Stimulated activated CD4-positive, alpha-beta T cell treated with anti-CD3 and anti-CD28 coated beads, Interleukin-2, amount 100 ng/mL, for 48 hours (primary cell): Measurements from ENCODE around the gene CREBL2.
"Not testable (repeated sequence)": the region's sequence is repeated elsewhere in the genome, so short reads cannot be mapped to it uniquely, and the experiment has no call there.

ENCODE experiments used
- DNase-seq, 2 donors: peaks; one replicate each; pipeline ENCODE4 v3.0.0-alpha.2; 2020

Gene CREBL2

DNA sequence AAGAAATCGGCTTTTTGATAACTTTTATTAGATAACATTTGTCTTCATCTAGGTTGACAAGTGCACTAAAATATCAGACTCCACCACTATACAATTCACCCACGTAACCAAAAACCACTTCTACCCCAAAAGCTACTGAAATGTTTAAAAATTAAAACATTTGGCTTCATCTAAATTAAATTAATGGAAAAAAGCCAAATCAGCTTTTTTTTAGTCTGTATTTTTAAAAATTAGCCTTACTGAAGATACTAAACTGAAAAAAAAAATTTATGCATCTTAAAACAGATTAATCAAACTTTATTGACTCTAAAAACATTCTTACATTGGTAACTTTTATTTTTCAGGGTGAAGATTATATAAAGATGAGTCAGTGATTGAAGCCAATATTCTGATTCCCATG is 30.0 kb downstream of the CREBL2 start:
- no peak for DNase-seq

DNA sequence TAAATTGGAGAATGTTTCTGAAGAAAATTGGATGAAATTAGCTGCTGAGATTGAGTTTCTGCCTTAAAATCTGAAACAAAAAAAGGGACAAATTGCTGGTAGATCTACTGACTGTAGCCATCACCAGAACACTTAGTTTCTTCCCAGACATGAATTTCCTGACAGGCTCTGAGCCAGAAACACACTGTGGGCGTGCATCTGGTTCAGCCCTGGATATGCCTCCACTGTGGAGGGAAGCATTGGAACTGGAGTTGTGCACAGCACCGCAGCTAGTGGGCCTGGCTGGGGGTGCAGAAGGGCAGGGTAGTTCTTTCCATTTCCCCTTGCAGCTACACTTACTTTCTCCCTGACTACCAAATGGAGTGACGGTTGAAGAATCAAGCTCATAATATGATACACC is 31.2 kb downstream of the CREBL2 start:
- DNase-seq, result no peak

DNA sequence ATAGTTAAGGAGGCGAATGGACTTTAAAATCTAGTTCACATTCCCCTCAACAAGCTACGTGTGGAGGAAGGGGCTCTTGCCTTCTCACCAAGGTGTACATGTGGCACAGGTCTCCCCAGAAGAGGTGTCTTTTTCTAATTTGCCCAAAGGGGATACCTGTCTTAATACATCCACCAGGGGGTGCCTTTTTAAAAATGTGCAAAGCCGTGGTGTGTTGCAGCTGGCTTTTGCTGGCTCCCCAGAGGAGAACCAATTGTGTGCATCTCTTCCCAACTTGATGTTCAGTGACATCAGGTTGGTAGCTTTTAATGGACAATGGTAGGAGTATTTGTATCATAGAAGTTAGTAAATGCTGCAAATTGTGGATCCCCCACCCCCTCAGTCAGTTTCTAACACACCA is 33.8 kb downstream of the CREBL2 start:
- peak in 1 of 2 donors; percentile 19 for DNase-seq

DNA sequence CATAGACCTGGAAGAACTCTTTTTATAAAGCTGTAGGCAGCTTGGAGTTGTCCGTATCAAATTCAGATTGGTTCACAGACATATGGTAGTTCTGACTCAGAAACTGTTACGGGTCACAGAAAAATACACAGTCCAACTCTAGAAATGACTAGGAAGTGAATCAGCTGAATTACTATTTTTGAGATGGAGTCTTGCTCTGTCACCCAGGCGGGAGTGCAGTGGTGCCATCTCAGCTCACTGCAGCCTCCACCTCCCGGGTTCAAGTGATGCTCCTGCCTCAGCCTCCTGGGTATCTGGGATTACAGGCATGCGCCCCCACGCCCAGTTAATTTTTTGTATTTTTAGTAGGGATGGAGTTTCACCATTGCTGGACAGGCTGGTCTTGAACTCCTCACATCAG is 34.3 kb downstream of the CREBL2 start:
- DNase-seq, result not testable (repeated sequence)

DNA sequence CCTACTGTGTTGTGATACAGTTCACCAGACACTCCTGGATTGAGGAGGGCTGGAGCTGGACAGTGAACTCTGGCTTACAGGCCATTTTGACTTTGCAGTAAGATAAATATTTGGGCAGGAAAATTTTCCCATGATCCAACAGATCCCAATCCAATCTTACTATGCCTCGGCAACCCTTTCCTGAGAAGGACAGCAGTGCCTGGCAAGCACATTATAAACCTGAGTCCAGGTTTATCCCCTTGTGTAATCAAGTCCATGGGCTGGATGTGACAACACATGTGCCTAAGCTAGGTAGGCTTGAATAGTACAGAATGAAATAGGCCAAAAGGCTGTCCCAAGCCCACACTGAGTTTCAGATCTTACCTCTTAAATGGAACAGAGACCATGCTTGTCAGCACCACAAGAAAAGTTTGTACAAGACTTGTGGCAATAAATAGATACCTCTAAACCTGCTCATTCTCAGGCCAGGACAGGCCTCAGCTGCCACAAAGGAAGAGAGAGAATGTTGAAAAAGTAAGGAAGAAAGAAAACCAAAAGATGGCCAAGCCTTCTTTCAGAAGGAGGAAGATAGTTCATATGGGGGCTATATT is 34.9 kb downstream of the CREBL2 start:
- no peak for DNase-seq

DNA sequence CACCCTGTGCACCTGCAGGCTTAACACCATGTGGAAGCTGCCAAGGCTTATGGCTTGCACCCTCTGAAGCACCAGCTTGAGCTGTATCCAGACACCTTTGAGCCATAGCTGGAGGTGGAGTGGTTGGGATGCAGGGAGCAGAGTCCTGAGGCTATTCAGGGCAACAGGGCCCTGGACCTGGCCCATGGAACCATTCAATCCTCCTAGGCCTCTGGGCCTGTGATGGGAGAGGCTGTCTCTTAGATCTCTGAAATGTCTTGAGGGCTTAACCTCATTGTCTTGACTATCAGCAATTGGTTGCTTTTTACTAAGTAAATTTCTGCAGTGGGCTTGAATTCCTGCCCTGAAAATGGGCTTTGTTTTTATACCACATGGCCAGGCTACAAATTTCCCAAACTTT is 36.6 kb downstream of the CREBL2 start:
- no peak for DNase-seq

DNA sequence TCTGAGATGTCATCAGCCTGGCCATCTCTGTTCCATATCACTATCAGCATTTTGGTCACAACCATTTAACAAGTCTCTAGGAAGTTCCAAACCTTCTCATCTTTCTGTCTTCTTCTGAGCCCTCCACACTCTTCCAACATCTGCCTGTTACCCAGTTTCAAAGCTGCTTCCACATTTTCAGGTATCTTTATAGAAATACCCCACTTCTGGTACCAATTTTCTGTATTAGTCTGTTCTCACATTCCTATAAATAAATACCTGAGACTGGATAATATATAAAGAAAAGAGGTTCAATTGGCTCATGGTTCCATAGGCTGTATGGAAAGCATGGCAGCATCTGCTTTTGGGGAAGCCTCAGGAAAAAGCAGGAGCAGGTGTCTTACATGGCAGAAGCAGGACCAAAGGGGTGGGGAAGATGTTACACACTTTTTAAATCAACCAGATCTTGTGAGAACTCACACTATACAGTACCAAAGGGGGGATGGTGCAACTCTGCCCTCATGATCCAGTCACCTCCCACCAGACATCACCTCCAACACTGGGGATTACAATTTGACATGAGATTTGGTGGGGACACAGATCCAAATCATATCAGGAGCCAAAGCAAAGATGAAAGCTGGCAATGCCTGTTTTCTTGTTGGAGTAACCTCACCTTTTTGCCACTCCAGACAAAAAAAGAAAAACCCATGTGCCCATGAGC is 37.4 kb downstream of the CREBL2 start:
- no peak for DNase-seq

DNA sequence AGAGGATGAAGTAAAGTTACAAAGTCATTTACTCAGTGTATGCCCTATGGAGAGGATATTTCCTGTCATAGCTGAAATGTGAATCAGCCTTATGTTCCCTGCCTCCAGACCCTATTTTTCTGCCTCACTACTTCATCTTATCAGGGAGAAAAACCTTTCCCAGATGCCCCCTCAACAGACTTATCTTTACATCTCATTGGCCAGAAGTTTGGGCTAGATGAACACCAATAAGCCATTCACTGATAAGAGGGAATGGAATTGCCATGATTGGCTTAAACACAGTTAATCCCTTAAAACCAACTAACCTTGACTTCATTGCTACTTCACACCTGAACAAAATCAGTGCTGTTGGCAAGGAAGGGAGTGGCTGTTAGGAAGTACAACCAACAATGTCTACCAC is 40.1 kb downstream of the CREBL2 start:
- no peak for DNase-seq

DNA sequence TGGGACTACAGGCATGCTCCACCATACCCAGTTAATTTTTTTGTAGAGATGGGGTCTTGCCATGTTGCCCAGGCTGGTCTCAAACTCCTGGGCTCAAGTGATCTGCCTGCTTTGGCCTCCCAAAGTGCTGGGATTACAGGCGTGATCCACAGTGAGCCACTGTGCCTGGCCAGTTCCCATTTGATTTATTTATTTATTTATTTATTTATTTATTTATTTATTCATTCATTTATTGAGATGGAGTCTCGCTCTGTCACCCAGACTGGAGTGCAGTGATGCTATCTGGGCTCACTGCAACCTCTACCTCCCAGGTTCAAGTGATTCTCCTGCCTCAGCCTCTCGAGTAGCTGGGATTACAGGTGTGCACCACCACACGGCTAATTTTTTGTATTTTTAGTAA is 41.0 kb downstream of the CREBL2 start:
- DNase-seq, result not testable (repeated sequence)

DNA sequence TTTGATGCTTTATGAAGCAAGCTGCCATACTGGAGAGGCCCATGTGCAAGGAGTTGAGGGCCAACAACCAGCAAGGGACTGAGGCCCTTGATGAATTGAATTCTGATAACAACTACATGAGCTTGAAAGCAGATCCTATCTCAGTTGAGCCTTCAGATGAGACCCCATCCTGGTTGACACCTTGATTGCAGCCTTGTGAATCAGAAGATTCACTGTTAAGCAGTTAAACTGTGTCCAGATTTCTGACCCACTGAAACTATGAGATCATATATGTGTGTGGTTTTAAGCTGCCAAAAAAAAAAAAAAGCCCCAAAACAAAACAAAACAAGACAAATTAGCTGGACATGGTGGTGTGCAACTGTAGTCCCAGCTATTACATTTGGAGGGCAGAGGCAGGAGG is 42.2 kb downstream of the CREBL2 start:
- no peak for DNase-seq

DNA sequence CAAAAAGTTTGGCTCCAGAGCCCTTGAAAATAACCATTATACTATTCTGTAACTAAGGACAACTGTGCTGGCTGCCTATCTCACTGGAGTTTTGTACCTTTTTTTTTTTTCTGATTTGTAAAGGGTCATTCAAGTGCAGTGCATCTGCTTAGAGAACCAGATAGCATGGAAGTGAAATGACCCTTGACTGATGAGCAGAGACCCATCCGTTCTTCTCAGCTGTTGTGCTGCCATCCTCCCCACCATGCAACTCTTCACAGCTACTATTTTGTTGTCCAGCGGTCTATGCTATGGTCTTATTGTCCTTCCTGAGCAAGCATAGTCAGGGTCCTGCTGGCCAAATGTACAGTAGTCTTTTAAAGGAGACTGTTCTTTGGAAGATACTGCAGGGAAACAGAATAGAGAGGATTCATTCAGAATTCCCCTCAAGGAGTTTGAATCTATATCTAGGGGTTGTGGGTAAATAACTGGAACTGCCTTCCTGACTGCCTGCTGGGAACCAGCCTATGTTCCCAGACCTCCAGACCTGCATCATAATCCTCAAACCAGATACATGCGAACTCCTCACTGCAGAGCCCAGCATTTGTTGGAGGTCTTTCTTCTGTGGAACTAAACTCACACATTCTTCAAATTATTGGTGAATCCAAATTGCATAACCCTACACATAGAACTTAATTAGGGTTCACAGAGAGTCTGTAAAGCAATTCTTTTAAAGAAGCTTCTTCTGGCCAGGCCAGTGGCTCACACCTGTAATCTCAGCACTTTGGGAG is 43.2 kb downstream of the CREBL2 start:
- DNase-seq, result no peak

DNA sequence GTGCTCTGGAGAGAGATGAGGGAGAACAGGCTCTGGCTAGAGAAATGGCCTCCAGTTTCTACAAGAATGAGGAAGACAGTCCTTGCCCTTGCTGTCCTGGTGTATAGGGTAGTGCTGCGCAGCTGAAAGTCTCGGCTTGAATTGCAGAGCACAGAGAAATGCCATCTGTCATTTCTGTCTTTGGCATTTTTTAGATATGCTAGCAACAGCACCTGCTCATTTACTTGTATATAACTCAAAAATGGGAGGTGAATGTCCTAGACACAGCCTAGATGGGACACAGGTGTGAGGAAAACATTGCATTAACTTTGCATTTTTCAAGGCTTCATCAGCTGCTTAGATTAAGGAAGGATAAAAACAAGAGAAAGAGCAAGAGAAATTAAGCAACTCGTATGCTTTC is 48.5 kb downstream of the CREBL2 start:
- DNase-seq, result no peak

DNA sequence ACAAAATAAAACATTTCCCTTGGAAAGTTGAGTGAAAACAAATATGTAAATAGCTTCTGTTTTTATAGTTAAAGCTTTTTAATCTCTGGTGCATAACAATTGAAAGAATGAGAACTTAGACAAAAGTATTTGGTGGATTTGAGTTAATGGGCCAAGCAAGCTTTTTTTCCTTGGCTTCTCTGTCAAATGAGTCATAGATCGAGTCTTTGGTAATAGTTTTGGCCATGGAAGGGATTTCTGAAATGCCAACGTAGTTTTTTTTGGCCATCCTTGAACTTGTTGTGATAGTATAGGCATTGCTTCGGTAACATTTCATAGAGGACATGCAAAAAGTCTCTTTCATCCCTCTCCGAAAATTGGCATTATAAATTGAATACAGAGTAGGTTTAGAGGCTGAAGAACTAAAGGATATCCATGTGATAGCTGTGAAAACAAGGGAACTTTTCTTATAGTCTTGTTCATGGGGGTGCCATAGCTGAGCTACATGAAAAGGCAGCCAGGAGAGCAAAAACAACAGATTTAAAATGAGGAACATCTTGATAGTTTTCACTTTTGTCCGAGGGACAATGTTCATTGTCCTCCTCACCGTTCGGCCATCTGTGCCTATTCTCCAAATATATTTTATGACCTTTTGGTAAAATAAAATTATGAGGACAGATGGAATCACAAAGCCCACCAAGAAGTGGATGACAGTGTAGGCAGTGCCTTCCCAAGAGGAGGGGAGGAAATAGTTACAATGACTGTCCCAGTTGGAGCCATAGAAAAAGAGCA is 49.6 kb downstream of the CREBL2 start:
- DNase-seq, result no peak

DNA sequence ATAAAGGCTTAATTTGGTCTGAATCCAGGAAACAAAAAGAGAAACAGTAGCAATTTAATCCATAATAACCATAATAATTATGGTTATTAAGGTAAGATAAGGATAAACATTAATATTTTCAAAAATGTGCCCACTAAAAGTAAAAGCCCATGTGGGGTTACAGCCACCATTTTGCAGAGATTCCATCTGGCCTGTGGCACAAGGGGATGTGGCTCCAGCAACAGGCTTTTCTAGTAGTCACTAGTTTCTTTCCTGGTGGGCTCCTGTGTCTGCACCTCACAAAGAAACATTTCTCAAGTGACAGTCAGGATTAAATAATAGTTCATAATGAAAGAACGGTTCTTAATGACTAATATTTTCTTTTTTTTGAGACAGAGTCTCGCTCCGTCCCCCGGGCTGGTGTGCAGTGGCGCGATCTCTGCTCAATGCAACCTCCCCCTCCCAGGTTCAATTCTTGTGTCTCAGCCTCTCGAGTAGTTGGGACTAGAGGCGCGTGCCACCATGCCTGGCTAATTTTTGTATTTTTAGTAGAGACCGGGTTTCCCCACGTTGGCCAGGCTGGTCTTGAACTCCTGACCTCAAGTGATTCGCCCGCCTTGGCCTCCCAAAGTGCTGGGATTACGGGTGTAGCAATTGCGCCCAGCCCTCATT is 52.1 kb downstream of the CREBL2 start:
- DNase-seq, result no peak

DNA sequence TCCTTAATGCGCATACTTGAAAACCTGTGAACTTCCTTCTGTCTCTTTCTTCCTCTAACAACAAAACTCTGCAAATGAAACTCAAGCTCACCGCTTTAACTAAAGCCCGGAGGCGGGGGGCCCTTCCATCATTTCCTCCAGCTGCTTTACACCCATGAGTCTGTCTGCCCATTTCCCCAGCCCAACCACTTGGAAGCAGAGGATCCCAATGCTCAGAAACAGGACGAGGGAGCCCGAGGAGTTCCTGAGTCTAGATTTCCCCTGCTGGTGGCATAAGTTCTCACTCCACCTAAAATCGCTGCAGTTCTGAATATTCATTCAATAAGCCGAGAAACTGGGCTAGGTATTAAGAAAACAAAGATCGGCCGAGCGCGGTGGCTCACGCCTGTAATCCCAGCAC is 53.5 kb downstream of the CREBL2 start:
- no peak for DNase-seq

DNA sequence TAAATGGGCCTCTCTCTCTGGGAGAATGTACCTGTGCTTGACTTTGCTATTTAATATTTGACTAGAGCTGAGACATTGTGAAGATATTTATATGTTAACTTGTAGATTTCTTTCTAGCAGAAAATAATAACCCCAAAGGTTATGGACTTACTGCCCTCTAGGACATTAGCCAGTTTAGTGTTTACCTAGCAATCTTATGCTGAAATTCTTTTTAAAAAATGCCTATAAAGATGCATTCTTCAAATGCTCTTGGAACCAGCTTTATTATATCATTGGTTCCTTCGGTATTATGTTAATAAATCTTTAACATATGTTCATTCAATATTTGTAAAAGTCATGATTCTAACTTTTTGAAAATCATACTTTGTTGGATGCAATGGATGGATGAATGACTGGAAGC is 56.3 kb downstream of the CREBL2 start:
- no peak for DNase-seq

DNA sequence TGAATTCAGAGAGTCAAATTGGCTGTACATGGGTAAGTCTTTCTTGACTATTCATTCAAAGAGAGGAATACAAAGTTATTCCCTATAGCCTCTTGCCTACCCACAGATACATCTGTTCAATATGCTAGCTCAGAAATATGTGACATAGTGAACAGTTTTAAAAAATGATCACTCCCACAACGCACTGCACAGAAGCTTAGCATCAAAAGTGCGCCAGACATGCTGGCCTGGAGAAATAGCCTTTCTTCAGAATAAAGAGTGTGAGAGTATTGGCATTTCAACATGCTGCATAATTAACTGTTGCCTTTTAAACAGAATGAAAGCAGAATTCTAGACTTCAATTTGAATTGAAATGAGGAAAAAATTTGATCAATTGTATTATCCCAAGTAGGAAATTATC is 57.3 kb downstream of the CREBL2 start:
- DNase-seq, result no peak

DNA sequence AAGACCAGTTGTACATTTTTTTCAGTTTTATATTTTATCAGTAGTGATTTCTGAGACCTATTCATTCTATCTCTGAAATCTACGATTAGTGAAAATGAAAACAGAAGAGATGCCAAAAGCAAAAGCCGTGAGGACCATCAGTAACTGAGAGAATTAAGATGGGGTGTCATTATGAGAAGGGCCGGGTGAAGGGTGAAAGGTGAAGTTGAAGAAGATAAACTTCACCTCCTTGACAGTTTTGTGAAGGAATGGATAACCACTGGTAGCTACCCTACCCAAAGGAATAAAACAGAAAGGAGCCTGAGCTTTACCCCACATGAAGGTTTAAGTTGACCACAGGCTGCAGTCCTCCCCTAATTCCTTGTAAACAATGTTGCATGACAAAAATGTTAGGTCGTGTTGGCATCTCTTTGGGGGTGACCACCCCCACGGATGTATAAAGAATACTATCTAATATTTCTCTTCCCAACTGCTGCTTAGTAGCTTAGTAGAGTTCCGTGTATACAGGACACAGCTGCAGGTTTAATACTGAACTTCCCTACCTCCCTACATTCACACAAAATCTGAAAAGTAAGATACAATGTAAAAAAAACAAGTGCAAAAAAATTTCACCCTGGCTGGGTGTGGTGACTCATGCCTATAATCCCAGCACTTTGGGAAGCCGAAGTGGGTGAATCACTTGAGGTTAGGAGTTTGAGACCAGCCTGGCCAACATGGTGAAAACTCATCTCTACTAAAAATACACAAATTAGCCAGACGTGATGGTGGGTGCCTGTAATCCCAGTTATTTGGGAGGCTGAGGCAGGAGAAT is 60.4 kb downstream of the CREBL2 start:
- DNase-seq, result no peak

DNA sequence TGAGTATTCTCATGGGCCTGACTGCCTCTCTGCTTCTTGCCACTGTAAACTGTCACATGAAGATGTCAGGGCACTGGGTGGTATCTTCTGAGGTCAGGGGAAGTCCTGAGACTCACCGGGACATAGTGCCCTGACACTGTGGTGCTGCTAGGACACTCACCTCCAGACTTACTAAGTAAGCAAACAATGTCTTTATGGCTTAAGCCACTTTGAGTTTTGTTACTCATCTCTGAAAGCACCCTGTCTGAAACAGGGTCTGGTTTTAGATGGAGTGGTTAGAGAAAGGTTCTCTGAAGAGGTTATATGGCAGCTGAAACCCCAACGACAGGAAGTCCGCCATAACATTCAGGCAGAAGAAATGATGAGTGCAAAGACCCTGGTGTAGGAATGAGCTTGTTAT is 61.6 kb downstream of the CREBL2 start:
- no peak for DNase-seq

DNA sequence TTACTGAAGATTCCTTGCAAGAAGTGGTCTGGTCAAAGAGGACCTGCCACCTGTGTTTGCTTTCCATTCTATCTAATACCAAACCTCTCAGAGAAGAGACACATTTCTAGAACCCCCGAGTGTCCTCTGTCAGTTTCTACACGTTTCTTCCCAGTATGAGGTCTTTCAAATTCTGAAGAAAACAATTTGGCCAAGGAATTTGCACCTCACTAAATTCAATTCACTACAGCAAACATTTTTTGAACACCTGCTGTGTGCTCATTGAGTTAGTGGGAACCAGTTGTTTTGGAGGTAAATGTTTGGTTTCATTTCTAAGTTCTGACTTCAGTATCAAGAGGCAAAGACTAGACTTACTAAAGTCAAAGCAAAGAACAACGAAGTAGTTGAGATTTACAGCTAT is 64.9 kb downstream of the CREBL2 start:
- DNase-seq, result no peak

DNA sequence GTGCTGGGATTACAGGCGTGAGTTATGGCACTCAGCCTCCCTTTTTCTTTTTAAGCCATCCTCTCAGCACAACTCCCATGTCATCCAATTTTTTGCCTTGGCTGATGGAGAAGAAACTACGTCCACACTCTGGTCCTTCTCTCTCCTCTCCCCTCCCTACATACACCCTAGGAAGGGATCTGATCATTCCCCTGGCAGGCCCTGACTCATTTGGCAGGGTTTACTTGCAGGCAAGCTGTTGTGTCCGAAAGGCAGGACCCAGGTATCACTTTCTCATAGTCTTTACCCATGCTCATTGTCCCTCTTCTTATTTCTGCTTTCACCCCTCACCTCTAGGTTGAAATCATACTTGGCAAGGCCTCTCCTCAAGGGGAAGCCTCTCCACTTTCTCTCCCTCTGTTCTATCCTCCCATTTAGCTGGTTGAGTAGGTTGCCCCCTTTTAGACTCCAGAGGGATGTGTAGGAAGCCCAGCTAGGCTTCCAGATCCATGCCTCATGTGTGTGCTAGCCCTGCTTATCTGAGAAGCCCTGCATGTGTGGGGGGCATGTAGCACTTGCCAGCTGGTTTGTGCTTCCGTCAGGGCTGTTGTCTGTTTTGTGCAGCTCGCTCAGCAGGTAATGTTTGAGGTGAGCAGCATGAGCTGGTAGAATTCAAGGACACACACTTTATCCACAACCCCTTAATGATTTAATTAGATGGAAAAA is 69.5 kb downstream of the CREBL2 start:
- no peak for DNase-seq
